GM12874 (cell line): Measurements from ENCODE around the gene PRR33.

Source experiments
- TF ChIP-seq, protein P1 (sequence below): IDR thresholded peaks from 2 replicates; pipeline ENCODE4 v1.5.1; 2011; ENCODE audit warnings: low read depth, mild to moderate bottlenecking, control low read depth, low read length, moderate library complexity; ENCODE audit not compliant: insufficient read depth

PRR33 gene

DNA sequence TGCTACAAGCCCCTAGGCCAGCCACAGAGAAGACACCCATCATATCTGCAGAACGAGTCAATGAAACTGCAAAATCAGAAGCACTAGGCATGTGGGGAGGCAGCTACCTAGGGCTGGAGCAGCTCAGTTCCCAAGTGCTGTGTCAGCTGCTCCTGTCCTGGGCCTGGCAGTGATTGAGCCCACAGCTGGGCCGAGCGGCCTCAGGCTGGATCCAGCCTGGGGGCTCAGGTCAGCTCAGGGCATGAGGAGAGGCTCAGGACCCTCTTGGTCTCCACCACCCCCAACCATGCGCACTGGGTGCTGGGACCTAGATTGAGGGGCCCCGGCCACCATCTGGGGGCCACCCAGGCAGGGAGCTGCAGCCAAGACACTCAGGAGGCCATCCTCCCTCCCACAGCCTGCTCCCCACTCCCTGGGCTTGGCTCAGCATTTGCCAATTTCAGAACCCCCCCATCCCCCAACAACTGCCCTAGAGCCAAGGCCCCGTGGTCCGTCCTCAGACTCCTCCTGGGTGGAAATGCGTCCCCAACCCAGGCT is 25.4 kb upstream of the PRR33 start:
- TF ChIP-seq, protein P1, sequence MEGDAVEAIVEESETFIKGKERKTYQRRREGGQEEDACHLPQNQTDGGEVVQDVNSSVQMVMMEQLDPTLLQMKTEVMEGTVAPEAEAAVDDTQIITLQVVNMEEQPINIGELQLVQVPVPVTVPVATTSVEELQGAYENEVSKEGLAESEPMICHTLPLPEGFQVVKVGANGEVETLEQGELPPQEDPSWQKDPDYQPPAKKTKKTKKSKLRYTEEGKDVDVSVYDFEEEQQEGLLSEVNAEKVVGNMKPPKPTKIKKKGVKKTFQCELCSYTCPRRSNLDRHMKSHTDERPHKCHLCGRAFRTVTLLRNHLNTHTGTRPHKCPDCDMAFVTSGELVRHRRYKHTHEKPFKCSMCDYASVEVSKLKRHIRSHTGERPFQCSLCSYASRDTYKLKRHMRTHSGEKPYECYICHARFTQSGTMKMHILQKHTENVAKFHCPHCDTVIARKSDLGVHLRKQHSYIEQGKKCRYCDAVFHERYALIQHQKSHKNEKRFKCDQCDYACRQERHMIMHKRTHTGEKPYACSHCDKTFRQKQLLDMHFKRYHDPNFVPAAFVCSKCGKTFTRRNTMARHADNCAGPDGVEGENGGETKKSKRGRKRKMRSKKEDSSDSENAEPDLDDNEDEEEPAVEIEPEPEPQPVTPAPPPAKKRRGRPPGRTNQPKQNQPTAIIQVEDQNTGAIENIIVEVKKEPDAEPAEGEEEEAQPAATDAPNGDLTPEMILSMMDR: no peak

DNA sequence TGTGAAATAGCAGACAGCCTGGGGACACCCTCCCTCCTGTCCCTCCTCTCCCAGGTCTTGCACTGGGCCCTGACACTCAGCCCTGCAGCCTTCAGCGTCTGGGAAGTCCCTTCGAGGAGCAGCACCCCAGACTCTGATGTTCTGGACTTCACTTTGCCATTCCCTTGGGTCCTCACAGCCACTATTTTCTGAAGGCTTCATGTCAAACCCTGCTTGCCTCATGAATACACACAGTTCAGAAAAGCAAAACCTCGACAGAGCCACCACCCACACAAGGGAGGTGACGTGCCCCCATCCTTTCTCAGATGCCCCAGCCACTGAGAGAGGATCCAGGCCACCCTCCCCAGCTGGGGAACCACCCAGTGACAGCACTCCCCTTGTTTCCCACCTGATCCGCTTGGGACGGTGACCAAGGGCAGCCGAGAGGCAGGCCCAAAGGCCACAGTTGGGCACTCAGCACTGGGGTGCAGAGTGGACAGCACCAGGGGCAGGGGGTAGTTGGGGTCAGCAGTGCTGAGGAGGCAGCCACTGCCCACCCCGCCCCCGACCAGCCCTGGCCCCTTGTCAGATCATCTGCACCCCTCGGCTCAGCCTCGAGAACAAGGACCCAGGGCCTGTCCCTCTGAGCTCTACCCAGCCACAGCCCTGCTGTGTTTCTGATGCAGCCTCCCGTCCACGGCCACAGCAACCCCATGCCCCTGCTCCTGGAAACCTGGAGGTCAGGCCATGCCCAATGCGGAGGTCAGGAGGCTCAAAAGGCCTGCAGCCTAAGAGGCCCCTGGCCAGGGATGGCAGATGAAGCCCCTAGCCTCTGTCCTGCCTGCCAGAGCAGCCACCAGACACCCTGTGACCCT is 24.7 kb upstream of the PRR33 start:
- TF ChIP-seq, protein P1: no peak

DNA sequence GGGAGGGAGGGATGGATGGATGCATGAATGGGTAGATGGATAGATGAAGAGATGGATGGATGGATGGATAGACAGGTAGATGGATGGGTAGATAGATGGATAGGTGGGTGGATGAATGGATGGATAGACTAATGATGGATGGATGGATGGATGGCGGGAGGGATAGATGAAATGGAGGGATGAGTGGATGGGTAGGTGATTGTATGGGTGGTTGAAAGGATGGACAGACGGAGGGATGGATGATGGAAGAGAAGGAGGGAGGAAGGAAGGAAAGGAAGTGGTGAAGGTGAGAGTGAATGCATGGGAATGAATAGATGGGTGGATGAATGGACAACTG is 24.1 kb upstream of the PRR33 start:
- TF ChIP-seq, protein P1: no peak

DNA sequence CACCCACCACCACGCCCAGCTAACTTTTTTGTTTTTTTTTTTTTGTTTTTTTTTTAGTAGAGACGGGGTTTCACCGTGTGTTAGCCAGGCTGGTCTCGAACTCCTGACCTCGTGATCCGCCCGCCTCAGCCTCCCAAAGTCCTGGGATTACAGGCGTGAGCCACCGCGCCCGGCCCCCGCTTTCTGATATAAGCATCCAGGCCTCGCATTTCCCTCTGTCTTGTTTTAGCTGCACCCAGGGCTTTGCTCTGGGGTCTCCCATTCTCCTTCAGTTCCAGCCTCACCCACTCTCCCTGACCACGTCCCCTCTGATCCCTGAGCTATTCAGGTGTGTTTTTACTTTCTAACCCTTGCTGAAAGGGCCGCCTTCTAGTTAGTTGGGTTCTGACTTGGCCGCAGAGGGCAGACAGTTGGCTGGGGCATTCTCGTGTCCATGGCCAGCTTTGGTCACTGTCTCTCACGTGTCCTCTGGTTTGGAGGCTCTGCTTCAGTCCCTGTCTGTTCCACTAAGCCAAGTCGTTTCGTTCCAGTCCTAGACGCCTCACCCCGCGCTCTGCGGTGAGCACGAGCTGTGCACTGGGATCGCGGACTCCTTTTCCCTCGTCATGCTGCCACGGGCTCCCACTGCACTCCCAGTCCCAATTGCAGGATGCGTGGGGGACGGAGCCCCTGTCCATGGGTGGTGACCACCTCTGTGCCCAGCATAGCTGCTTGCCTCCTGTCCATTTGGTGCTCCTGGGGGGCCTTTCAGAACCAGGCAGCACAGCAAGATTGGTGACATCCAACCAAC is 21.8 kb upstream of the PRR33 start:
- TF ChIP-seq, protein P1: no peak

DNA sequence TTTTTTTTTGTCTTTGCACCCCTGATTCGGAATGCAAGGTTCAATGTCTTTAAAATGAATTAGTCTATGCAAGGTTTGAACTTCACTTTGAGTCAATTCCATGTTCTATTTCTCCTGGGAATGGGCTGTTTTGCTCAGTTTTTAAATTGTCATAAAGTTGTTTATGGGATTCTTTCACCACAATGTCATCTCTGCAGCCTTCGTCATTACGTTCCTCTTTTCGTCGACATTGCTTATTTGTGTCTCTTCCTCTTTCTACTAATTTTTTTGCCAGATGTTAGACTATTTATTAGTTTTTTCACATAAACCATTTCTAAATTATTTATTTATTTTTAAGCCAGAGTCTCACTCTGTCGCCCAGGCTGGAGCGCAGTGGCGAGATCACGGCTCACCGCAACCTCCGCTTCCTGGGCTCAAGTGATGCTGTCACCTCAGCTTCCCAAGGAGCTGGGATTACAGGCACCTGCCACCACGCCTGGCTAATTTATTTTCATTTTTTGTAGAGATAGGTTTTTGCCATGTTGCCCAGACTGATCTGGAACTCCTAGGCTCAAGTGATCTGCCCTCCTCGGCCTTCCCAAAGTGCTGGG is 20.7 kb upstream of the PRR33 start:
- TF ChIP-seq, protein P1: no peak

DNA sequence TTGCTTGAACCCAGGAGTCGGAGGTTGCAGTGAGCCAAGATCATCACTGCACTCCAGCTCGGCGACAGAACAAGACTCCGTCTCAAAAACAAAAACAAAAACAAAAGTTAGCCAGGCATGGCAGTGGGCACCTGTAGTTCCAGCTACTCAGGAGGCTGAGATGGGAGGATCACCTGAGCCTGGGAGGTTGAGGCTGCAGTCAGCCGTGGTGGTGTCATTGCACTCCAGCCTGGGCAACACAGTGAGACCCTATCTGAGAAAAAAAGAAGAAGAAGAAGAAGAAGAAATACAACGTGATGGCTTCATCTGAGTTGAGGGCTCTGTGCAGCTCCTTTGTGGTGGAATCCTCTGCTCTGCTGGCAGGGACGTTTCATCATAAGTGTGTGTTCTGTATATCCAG is 17.8 kb upstream of the PRR33 start:
- TF ChIP-seq, protein P1: no peak

DNA sequence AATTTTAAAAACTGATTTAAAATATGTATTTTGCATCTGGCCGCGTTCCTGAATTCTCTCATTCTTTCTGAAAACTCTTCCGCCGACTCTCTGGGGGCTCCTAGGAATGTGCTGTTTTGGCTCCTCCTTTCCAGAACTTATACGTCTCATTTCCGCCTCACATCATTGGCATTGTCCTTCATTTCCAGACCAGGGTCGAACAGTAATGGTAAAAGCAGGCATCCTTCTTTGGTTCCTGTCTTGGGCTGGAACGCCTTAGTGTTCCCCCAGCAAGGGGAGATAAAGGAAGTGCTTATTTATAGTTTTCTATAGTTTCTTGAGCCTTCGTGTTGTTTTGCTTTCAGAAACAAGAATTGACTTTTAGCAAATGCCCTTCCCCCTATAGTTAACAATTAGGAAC is 16.9 kb upstream of the PRR33 start:
- TF ChIP-seq, protein P1: no peak
